ENCODE data around the gene MRPS10. TPM values are rescaled to one million over a fixed set of nuclear protein-coding genes. Genes with fewer than 3 reads are reported as not detected.

MRPS10 gene
- total RNA-seq, 1 experiment from 2014 or later: 62.9 TPM

DNA sequence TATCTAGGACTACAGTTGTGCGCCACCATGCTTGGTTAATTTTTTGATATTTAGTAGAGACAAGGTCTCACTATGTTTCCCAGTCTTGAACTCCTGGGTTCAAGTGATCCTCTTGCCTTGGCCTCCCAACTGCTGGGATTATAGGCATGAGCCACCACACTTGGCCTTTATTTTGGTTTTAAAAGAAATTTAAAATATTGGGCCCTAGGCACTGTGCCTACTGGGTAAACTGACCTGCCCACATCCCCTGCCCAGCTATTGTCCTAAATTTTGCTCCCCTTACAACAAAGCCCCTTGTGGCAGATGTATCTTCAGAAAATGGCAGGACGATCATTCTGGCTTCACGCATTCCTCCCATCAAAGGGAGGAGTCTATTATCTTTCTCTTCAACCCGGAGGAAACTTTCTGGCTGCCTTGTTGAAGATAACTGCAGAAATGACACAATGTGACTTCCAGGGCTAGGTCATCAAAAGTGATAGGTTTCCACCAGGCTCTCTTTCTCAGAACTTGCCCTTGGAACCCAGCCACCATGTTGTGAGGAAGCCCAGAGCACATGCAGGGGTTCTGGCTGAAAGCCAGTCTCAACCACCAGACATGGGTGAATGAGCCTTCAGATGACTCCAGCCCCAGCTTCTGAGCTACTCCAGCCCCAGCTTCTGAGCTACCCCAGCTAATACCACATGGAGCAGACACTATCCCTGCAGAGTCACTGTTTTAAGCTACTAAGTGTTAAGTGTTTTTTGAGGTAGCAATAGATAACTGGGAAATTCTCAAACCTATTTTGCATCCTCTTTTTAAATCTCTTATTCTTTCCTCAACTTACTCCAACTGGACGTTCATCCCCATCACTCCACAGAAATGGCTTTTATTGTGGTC, 18.3 kb downstream of the MRPS10 start:
- Mint-ChIP-seq H3K4me3 (ENCODE audit: unreplicated experiment) (no peak overlapping the region), H3K27ac (ENCODE audit: low read depth, unreplicated experiment) (peak overlapping the region; percentile 33), H3K36me3 (ENCODE audit: insufficient read depth, unreplicated experiment) (peaks cover 11% of the 10 kb centered on the region), H3K4me1 (ENCODE audit: insufficient read depth, unreplicated experiment) (peaks cover 27% of the 10 kb centered on the region), H3K27me3 (ENCODE audit: insufficient read depth, unreplicated experiment) (no peaks in the 10 kb centered on the region), H3K9me3 (ENCODE audit: unreplicated experiment) (peaks cover 6% of the 10 kb centered on the region)
- POLR2A ChIA-PET: interaction anchor here (0.6 to 1.3 kb wide), 2 partner anchors 26 to 258 kb away, joined by 3 to 5 read pairs; no protein-coding TSS in a partner anchor
- no peak for TF ChIP-seq CTCF (IDR thresholded peaks at IDR 0.05; ENCODE audit: unreplicated experiment)
- intact Hi-C loops (cut with micrococcal nuclease): no loop called here
- BruUV-seq (replicated peaks): no TSS peak
- CTCF ChIA-PET: interaction anchor here (0.6 to 0.7 kb wide), 2 partner anchors 224 to 454 kb away, joined by 3 to 5 read pairs; no protein-coding TSS in a partner anchor
- DNase-seq (ENCODE audit: unreplicated experiment): peak; percentile 44

DNA sequence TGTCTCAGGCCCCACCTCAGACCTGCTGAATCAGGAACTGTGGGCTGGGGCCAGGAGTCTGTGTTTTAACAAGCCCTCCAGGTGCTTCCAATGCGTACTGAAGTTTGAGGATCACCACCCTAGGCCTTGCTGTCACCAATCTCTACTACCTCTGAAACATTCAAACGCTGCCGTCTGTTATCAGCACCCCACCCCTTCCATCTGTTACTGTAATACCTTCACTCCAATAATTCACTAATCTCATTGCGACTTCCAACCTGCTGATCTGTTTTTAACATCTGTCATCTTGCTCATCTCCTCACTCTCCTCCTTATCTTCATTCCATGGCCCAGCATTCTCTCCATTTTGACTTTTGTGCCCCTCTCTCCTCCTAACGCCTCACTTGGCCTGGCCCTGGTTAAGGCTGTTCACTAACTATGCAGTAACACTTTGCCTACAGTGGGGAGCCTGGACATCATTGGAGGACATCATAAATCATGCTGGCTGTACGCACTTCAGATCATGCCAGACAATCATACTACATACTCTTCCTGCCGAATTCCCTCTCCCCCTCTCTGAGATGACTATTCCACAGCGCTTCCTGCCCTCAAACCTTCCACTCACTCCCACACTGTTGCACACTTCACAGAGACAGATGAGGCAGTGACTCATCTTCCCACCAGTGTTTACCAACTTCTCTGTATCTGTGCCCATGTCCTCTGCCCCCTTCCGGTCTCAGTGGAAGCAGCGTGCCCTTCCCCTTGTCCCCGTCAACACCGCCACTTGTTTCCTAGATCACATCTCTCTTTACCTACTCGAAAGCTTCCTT, 19.9 kb downstream of the MRPS10 start:
- Mint-ChIP-seq H3K9me3 (ENCODE audit: unreplicated experiment) (peaks cover 6% of the 10 kb centered on the region), H3K27ac (ENCODE audit: low read depth, unreplicated experiment) (no peak overlapping the region), H3K27me3 (ENCODE audit: insufficient read depth, unreplicated experiment) (no peaks in the 10 kb centered on the region), H3K36me3 (ENCODE audit: insufficient read depth, unreplicated experiment) (peaks cover 9% of the 10 kb centered on the region), H3K4me3 (ENCODE audit: unreplicated experiment) (no peak overlapping the region), H3K4me1 (ENCODE audit: insufficient read depth, unreplicated experiment) (peaks cover 27% of the 10 kb centered on the region)
- CTCF ChIA-PET: interaction anchor here (0.6 kb wide), 1 partner anchor 574 kb away, joined by 4 read pairs; no protein-coding TSS in a partner anchor
- POLR2A ChIA-PET: no interaction called here
- intact Hi-C loops (cut with micrococcal nuclease): no loop called here
- BruUV-seq (replicated peaks): no TSS peak
- peak; percentile 54 for DNase-seq (ENCODE audit: unreplicated experiment)
- no peak for TF ChIP-seq CTCF (IDR thresholded peaks at IDR 0.05; ENCODE audit: unreplicated experiment)

- CTCF ChIA-PET: interaction anchor here (0.9 to 1.4 kb wide), 2 partner anchors 19 to 121 kb away, joined by 3 to 5 read pairs; no protein-coding TSS in a partner anchor
- BruUV-seq (replicated peaks): no TSS peak
- TF ChIP-seq CTCF (IDR thresholded peaks at IDR 0.05; ENCODE audit: unreplicated experiment): no peak
- H3K9me3 Mint-ChIP-seq (ENCODE audit: unreplicated experiment): peaks cover 6% of the 10 kb centered on the region
- no peak for DNase-seq (ENCODE audit: unreplicated experiment)
- peaks cover 14% of the 10 kb centered on the region for H3K4me1 Mint-ChIP-seq (ENCODE audit: insufficient read depth, unreplicated experiment)
- POLR2A ChIA-PET: interaction anchor here (0.8 kb wide), 1 partner anchor 21 kb away, joined by 3 read pairs; no protein-coding TSS in a partner anchor
- H3K36me3 Mint-ChIP-seq (ENCODE audit: insufficient read depth, unreplicated experiment): peaks cover 9% of the 10 kb centered on the region
- no peaks in the 10 kb centered on the region for H3K27me3 Mint-ChIP-seq (ENCODE audit: insufficient read depth, unreplicated experiment)
- intact Hi-C loops (cut with micrococcal nuclease): no loop called here
- H3K27ac Mint-ChIP-seq (ENCODE audit: low read depth, unreplicated experiment): no peak overlapping the region
- no peak overlapping the region for H3K4me3 Mint-ChIP-seq (ENCODE audit: unreplicated experiment)
Observed at GRCh38 chr6:42195415-42195814, 22.2 kb downstream of the MRPS10 start.

GRCh38 chr6:42194056-42194455, 23.6 kb downstream of the MRPS10 start:
- Mint-ChIP-seq H3K27ac (ENCODE audit: low read depth, unreplicated experiment) (no peak overlapping the region), H3K27me3 (ENCODE audit: insufficient read depth, unreplicated experiment) (no peaks in the 10 kb centered on the region), H3K4me1 (ENCODE audit: insufficient read depth, unreplicated experiment) (peaks cover 6% of the 10 kb centered on the region), H3K9me3 (ENCODE audit: unreplicated experiment) (no peaks in the 10 kb centered on the region), H3K4me3 (ENCODE audit: unreplicated experiment) (no peak overlapping the region), H3K36me3 (ENCODE audit: insufficient read depth, unreplicated experiment) (peaks cover 9% of the 10 kb centered on the region)
- ChIA-PET POLR2A (interaction anchor here (1.2 to 1.9 kb wide), 3 partner anchors 10 to 33 kb away, joined by 4 to 10 read pairs (median 5); no protein-coding TSS in a partner anchor), CTCF (interaction anchor here (0.7 to 4.6 kb wide), 5 partner anchors 9 to 202 kb away, joined by 3 to 19 read pairs (median 6); partner anchors contain the start of gene C6orf132)
- intact Hi-C loops (cut with micrococcal nuclease): no loop called here
- no peak for DNase-seq (ENCODE audit: unreplicated experiment)
- BruUV-seq (replicated peaks): no TSS peak
- no peak for TF ChIP-seq CTCF (IDR thresholded peaks at IDR 0.05; ENCODE audit: unreplicated experiment)

Measured in MCF 10A (cell line).